T1000 (cell line): ENCODE measurements around the gene SRCIN1.

Experiments used
- DNase-seq: peaks from one replicate; lab custom pipeline; 2025; ENCODE audit warnings: mixed read lengths; lab: John Stamatoyannopoulos, UW

The SRCIN1 gene

GRCh38 chr17:38617967-38618760 lies 12.4 kb upstream of the SRCIN1 start:
- DNase-seq, result no peak

GRCh38 chr17:38617074-38617860 lies 11.5 kb upstream of the SRCIN1 start:
- no peak for DNase-seq

GRCh38 chr17:38616361-38616760 lies 10.6 kb upstream of the SRCIN1 start:
- no peak for DNase-seq

GRCh38 chr17:38613981-38614779 lies 8.4 kb upstream of the SRCIN1 start:
- DNase-seq, result no peak

- no peak for DNase-seq
Observed at GRCh38 chr17:38613525-38613980, 7.8 kb upstream of the SRCIN1 start.

- DNase-seq, result no peak
Observed at GRCh38 chr17:38611872-38612376, 6.2 kb upstream of the SRCIN1 start.

- no peak for DNase-seq
Observed at GRCh38 chr17:38611070-38611786, 5.5 kb upstream of the SRCIN1 start.

- DNase-seq, result no peak
Observed at GRCh38 chr17:38609280-38610031, 3.7 kb upstream of the SRCIN1 start.

- DNase-seq, result no peak
Observed at GRCh38 chr17:38608648-38609047, 2.9 kb upstream of the SRCIN1 start.

GRCh38 chr17:38606646-38607611 lies 1.2 kb upstream of the SRCIN1 start:
- DNase-seq, result no peak

GRCh38 chr17:38605411-38605840 lies 326 bp downstream of the SRCIN1 start:
- DNase-seq, result no peak

- DNase-seq, result no peak
Observed at GRCh38 chr17:38604479-38605403, 1.0 kb downstream of the SRCIN1 start.

GRCh38 chr17:38603786-38604478 lies 1.8 kb downstream of the SRCIN1 start:
- DNase-seq, result no peak

- no peak for DNase-seq
Observed at GRCh38 chr17:38602956-38603785, 2.6 kb downstream of the SRCIN1 start.

GRCh38 chr17:38602453-38602852 lies 3.3 kb downstream of the SRCIN1 start:
- no peak for DNase-seq

- no peak for DNase-seq
Observed at GRCh38 chr17:38601539-38602351, 4.0 kb downstream of the SRCIN1 start.
